Measurements from ENCODE around the gene DLG2.

The DLG2 gene

GRCh38 chr11:83863272-83863671 is 1763.9 kb downstream of the DLG2 start:
- no peak overlapping the region for H3K4me3 ChIP-seq (ENCODE audit: low read depth, low read length)
- DNase-seq (ENCODE audit: low read depth) = no peak

- DNase-seq (ENCODE audit: low read depth) = no peak
- H3K4me3 ChIP-seq (ENCODE audit: low read depth, low read length) = no peak overlapping the region
Observed at GRCh38 chr11:83862691-83863090, 1764.5 kb downstream of the DLG2 start.

- DNase-seq (ENCODE audit: low read depth) = no peak
- no peak overlapping the region for H3K4me3 ChIP-seq (ENCODE audit: low read depth, low read length)
Observed at GRCh38 chr11:83862033-83862432, 1765.1 kb downstream of the DLG2 start.

GRCh38 chr11:83858694-83859093 is 1768.5 kb downstream of the DLG2 start:
- no peak overlapping the region for H3K4me3 ChIP-seq (ENCODE audit: low read depth, low read length)
- no peak for DNase-seq (ENCODE audit: low read depth)

GRCh38 chr11:83855237-83855636 is 1771.9 kb downstream of the DLG2 start:
- DNase-seq (ENCODE audit: low read depth) = no peak
- H3K4me3 ChIP-seq (ENCODE audit: low read depth, low read length) = no peak overlapping the region

- no peak overlapping the region for H3K4me3 ChIP-seq (ENCODE audit: low read depth, low read length)
- DNase-seq (ENCODE audit: low read depth) = no peak
Observed at GRCh38 chr11:83852775-83853442, 1774.2 kb downstream of the DLG2 start.

GRCh38 chr11:83852012-83852411 is 1775.1 kb downstream of the DLG2 start:
- no peak for DNase-seq (ENCODE audit: low read depth)
- no peak overlapping the region for H3K4me3 ChIP-seq (ENCODE audit: low read depth, low read length)

- no peak for DNase-seq (ENCODE audit: low read depth)
- H3K4me3 ChIP-seq (ENCODE audit: low read depth, low read length) = no peak overlapping the region
Observed at GRCh38 chr11:83847467-83848034, 1779.6 kb downstream of the DLG2 start.

GRCh38 chr11:83845797-83846196 is 1781.3 kb downstream of the DLG2 start:
- H3K4me3 ChIP-seq (ENCODE audit: low read depth, low read length) = no peak overlapping the region
- no peak for DNase-seq (ENCODE audit: low read depth)

GRCh38 chr11:83840326-83840725 is 1786.8 kb downstream of the DLG2 start:
- DNase-seq (ENCODE audit: low read depth) = no peak
- H3K4me3 ChIP-seq (ENCODE audit: low read depth, low read length) = no peak overlapping the region

- DNase-seq (ENCODE audit: low read depth) = no peak
- no peak overlapping the region for H3K4me3 ChIP-seq (ENCODE audit: low read depth, low read length)
Observed at GRCh38 chr11:83836883-83837654, 1790.1 kb downstream of the DLG2 start.

GRCh38 chr11:83836065-83836464 is 1791.1 kb downstream of the DLG2 start:
- no peak for DNase-seq (ENCODE audit: low read depth)
- no peak overlapping the region for H3K4me3 ChIP-seq (ENCODE audit: low read depth, low read length)

GRCh38 chr11:83835423-83835822 is 1791.7 kb downstream of the DLG2 start:
- no peak for DNase-seq (ENCODE audit: low read depth)
- no peak overlapping the region for H3K4me3 ChIP-seq (ENCODE audit: low read depth, low read length)

GRCh38 chr11:83831929-83832328 is 1795.2 kb downstream of the DLG2 start:
- DNase-seq (ENCODE audit: low read depth) = no peak
- H3K4me3 ChIP-seq (ENCODE audit: low read depth, low read length) = no peak overlapping the region

- DNase-seq (ENCODE audit: low read depth) = no peak
- H3K4me3 ChIP-seq (ENCODE audit: low read depth, low read length) = peak overlapping the region; percentile 7
Observed at GRCh38 chr11:83827940-83828554, 1799.1 kb downstream of the DLG2 start.

GRCh38 chr11:83827520-83827919 is 1799.6 kb downstream of the DLG2 start:
- no peak overlapping the region for H3K4me3 ChIP-seq (ENCODE audit: low read depth, low read length)
- DNase-seq (ENCODE audit: low read depth) = no peak

- no peak for DNase-seq (ENCODE audit: low read depth)
- H3K4me3 ChIP-seq (ENCODE audit: low read depth, low read length) = no peak overlapping the region
Observed at GRCh38 chr11:83826078-83826477, 1801.1 kb downstream of the DLG2 start.

- no peak for DNase-seq (ENCODE audit: low read depth)
- H3K4me3 ChIP-seq (ENCODE audit: low read depth, low read length) = no peak overlapping the region
Observed at GRCh38 chr11:83823461-83824025, 1803.6 kb downstream of the DLG2 start.

- DNase-seq (ENCODE audit: low read depth) = no peak
- no peak overlapping the region for H3K4me3 ChIP-seq (ENCODE audit: low read depth, low read length)
Observed at GRCh38 chr11:83819931-83820549, 1807.1 kb downstream of the DLG2 start.

GRCh38 chr11:83818349-83818748 is 1808.8 kb downstream of the DLG2 start:
- DNase-seq (ENCODE audit: low read depth) = no peak
- H3K4me3 ChIP-seq (ENCODE audit: low read depth, low read length) = no peak overlapping the region
